Peyer's patch (tissue), 4 donors: ENCODE data around the gene TRIM8. TPM values are rescaled to one million over a fixed set of nuclear protein-coding genes. Genes with fewer than 3 reads are reported as not detected.
A peak's percentile ranks its signal among the peaks of the same experiment; 100 is the strongest.

Experiments used
- DNase-seq, 3 donors: peaks; one replicate each; pipeline ENCODE4 v3.0.0-alpha.2; 2017 to 2019
- H3K27ac ChIP-seq, 4 donors: fragments of 200-600 bp; sonication (generic); one replicate each; pipeline ENCODE4 v1.5.1; 2016 to 2019
- H3K27me3 ChIP-seq, 2 donors: fragments of 200-600 bp; sonication (generic); one replicate each; pipeline ENCODE4 v1.5.1; 2019
- H3K36me3 ChIP-seq, 3 donors: fragments of 200-600 bp; sonication (generic); one replicate each; pipeline ENCODE4 v1.5.1; 2016 to 2019
- H3K4me1 ChIP-seq, 4 donors: fragments of 200-600 bp; sonication (generic); one replicate each; pipeline ENCODE4 v1.5.1; 2016 to 2019
- H3K4me3 ChIP-seq, 4 donors: fragments of 200-600 bp; sonication (generic); 1 replicate in 3 of 4; 2 replicates in 1 of 4; pipeline ENCODE4 v1.5.1; 2016 to 2019; ENCODE audit warnings: mild to moderate bottlenecking in 1 of 4
- H3K9me3 ChIP-seq, 4 donors: fragments of 200-600 bp; sonication (generic); one replicate each; pipeline ENCODE4 v1.5.1; 2016 to 2019; ENCODE audit warnings: mild to moderate bottlenecking in 1 of 4
- POLR2A ChIP-seq, 2 donors: fragments of 450-650 bp; IDR thresholded peaks; one replicate each; pipeline ENCODE4 v1.5.1; 2017; ENCODE audit warnings: antibody characterized with exemption in 2 of 2, mild to moderate bottlenecking in 2 of 2, moderate library complexity in 2 of 2
- total RNA-seq, 4 donors: library from RNA; depleted of rRNA; stranded (reverse); fragments of >200 nt; gene quantifications; one replicate each; pipeline ENCODE4 v1.1.0, GENCODE V29; 2016
- TF ChIP-seq, protein P1 (sequence below), 6 experiments: fragments of 450-650 bp in 4 of 6; fragments of 200-600 bp in 2 of 6; sonication (generic) in 1 of 6; IDR thresholded peaks; one replicate each; pipeline ENCODE4 v1.5.1; 2017 to 2019; ENCODE audit warnings: antibody characterized with exemption in 6 of 6, mild to moderate bottlenecking in 3 of 6, moderate library complexity in 1 of 6

Gene TRIM8
- total RNA-seq, 4 donors from 2014 or later: 88.3 to 154 (median 119) TPM

DNA sequence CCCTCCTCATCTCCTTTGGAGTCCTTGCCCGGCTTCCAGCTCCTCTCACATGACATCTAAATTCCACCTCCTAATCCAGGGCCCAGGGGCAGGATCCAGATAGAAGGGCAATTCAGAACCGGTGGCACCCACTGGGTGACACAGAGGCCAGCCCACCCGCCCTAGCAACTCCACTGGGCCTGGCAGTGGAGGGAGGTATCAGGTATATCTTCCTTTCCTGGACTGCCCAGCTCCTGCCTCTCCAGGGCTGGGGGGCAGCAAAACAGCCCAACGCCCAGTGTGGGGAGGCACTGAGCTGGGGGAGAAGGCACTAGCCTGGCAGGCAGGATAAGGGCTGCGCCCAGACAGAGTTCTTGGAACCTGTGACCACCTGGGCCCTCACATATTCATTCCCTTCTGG lies 10.4 kb upstream of the TRIM8 start:
- Histone ChIP-seq H3K27ac (peak overlapping the region; percentile 6 to 62 (median 54)), H3K36me3 (peaks cover 0 to 6% (median 0%) of the 10 kb centered on the region in 3 donors), H3K4me1 (peaks cover 0 to 26% (median 4%) of the 10 kb centered on the region in 4 donors), H3K4me3 (no peak overlapping the region), H3K9me3 (no peaks in the 10 kb centered on the region), H3K27me3 (no peaks in the 10 kb centered on the region)
- TF ChIP-seq POLR2A (IDR thresholded peaks at IDR 0.05): no peak
- TF ChIP-seq, protein P1, sequence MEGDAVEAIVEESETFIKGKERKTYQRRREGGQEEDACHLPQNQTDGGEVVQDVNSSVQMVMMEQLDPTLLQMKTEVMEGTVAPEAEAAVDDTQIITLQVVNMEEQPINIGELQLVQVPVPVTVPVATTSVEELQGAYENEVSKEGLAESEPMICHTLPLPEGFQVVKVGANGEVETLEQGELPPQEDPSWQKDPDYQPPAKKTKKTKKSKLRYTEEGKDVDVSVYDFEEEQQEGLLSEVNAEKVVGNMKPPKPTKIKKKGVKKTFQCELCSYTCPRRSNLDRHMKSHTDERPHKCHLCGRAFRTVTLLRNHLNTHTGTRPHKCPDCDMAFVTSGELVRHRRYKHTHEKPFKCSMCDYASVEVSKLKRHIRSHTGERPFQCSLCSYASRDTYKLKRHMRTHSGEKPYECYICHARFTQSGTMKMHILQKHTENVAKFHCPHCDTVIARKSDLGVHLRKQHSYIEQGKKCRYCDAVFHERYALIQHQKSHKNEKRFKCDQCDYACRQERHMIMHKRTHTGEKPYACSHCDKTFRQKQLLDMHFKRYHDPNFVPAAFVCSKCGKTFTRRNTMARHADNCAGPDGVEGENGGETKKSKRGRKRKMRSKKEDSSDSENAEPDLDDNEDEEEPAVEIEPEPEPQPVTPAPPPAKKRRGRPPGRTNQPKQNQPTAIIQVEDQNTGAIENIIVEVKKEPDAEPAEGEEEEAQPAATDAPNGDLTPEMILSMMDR (IDR thresholded peaks at IDR 0.05): no peak
- DNase-seq: no peak

DNA sequence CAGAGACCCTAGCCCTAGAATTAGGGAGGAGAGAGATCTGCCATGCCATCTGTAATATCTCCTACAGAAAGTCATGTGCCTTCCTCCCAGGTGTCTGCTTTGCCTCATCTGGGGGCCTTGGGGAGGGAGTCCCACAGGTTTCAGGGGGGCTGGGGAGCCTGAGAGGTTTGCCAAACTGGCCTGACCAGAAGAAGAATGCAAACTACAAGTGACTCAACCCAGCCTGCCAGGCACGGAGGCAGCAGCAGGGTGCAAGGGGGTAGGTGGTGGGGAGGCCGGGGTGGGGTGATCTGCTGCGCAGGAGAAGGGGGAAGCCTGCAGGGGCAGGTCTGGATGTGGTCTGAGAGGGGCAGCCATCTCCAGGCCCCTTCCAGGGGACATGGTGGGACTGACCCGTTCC lies 9.6 kb upstream of the TRIM8 start:
- Histone ChIP-seq H3K9me3 (no peaks in the 10 kb centered on the region), H3K27ac (peak overlapping the region in 1 of 4 donors; percentile 49), H3K36me3 (peaks cover 0 to 6% (median 0%) of the 10 kb centered on the region in 3 donors), H3K27me3 (no peaks in the 10 kb centered on the region), H3K4me1 (peaks cover 0 to 26% (median 4%) of the 10 kb centered on the region in 4 donors), H3K4me3 (no peak overlapping the region)
- DNase-seq: no peak
- TF ChIP-seq POLR2A (IDR thresholded peaks at IDR 0.05): no peak

DNA sequence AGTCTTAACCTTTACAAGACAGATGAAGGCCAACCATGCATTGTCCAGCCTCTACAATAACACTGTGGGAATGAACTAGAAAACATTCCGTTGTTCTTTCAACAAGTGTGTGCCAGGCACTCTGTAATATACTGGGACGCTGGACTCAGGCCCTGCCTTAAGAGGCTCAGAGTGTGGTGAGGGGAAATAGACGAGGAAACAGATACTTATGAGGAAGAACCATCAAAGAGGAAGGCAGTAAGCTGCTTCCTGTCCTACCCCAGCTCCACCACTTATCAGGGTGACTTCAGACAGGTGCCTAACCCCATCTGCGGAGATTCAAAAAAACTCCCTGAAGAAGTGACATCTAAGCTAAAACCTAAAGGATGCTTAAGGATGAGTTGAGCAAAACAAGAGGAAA lies 8.9 kb upstream of the TRIM8 start:
- H3K27ac ChIP-seq: no peak overlapping the region
- DNase-seq: no peak

DNA sequence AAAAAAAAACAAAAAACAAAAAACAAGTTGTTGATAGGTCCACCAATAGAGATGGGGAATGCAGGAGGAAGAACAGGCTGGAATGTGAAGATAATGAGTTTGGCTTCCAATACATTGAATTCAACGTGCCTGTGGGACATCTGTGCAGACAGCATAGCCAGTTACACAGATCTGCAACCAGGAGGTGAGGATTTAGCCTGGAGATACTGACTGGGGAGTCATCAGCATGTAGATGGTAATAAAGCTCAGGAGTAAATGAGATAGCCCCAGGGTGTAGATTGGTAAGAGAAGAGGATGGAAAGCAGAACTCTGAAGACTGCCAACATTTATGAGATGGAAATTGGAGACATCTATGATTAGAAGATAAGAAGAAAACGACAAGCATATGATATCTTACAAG lies 4.7 kb upstream of the TRIM8 start:
- Histone ChIP-seq H3K4me3 (no peak overlapping the region), H3K27ac (no peak overlapping the region), H3K9me3 (no peaks in the 10 kb centered on the region), H3K4me1 (peaks cover 0 to 7% (median 0%) of the 10 kb centered on the region in 4 donors), H3K27me3 (no peaks in the 10 kb centered on the region), H3K36me3 (no peaks in the 10 kb centered on the region)
- no peak for DNase-seq
- TF ChIP-seq, protein P1 (IDR thresholded peaks at IDR 0.05): no peak
- no peak for TF ChIP-seq POLR2A (IDR thresholded peaks at IDR 0.05)

More for the DNA sequence above, 8.9 kb upstream of the TRIM8 start:
- H3K4me1 ChIP-seq: peaks cover 0 to 26% (median 4%) of the 10 kb centered on the region in 4 donors
- TF ChIP-seq, protein P1 (IDR thresholded peaks at IDR 0.05): no peak
- no peak for TF ChIP-seq POLR2A (IDR thresholded peaks at IDR 0.05)
- H3K27me3 ChIP-seq: no peaks in the 10 kb centered on the region
- H3K36me3 ChIP-seq: no peaks in the 10 kb centered on the region
- H3K4me3 ChIP-seq: no peak overlapping the region
- no peaks in the 10 kb centered on the region for H3K9me3 ChIP-seq

DNA sequence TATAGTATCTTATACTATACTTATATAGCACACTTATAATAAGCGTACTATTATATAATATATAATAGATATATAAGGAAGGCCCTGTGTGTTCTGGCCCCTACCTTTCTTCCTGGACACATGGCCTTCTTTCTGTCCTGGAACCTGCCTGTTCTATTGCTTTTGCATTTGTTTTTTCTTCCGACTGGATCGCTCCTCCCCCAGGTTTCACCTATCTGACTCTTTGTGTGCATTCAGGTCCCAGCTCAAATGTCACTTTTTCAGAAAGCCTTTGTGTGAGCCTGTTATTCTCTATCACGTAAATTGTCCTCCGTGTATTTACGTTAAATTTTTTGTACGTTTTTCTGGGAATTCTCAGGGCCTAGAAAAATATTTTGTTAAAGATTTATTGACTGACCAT lies 2.9 kb upstream of the TRIM8 start:
- no peaks in the 10 kb centered on the region for H3K27me3 ChIP-seq
- peak overlapping the region in 3 of 4 donors; percentile 73 to 93 (median 74) for H3K4me3 ChIP-seq
- no peak for DNase-seq
- no peaks in the 10 kb centered on the region for H3K9me3 ChIP-seq
- TF ChIP-seq POLR2A (IDR thresholded peaks at IDR 0.05): no peak
- TF ChIP-seq, protein P1 (IDR thresholded peaks at IDR 0.05): no peak
- peaks cover 0 to under 1% (median 0%) of the 10 kb centered on the region in 4 donors for H3K4me1 ChIP-seq
- H3K36me3 ChIP-seq: no peaks in the 10 kb centered on the region
- H3K27ac ChIP-seq: peak overlapping the region; percentile 98 to 100 (median 100)

DNA sequence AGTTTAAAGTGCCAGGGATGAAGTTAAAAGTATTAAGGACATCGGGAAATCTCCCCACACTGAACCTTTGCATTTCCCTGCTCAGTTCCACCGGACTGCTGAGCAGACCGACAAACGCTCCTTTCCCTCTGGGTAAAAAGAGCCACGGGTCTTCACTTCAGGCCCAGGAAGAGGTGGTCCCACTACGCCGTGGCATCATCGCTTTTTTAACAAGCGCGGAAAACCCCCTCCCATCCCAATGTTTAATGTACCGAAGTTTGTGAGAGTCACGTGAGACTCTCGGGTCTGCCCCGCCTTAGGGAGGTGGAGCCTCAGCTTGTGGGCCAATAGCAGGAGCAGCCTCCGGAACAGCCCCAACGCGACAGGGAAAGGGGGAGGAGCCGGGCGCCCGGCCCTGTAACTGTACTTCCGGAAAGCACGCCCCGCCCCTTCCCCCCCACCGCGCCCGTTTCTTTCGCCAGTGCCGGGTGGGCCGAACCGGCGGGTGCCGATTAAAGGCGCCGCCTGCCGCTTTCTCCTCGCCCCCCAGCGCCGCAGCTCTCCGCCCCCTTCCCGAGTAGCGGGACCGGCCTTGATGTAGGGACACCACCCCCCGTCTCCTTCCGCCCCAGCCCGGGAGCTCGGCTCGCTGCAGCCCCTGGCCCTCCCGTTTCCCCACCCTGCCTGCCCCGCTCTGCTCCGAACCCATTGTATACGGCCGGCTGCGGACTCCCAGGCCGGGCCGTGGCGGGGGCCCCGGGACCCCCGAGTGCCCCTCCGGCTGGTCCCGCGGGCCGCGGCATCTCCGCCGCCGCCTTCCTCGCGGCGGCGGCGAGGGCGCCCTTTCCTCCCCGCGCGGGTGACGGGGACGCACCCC lies 2.2 kb upstream of the TRIM8 start:
- peak; percentile 99 for DNase-seq
- Histone ChIP-seq H3K36me3 (no peaks in the 10 kb centered on the region), H3K27me3 (no peaks in the 10 kb centered on the region), H3K9me3 (no peaks in the 10 kb centered on the region), H3K27ac (peak overlapping the region; percentile 98 to 100 (median 100)), H3K4me1 (peaks cover 0 to 7% (median 4%) of the 10 kb centered on the region in 4 donors), H3K4me3 (peak overlapping the region; percentile 73 to 93 (median 80))
- TF ChIP-seq, protein P1 (IDR thresholded peaks at IDR 0.05): no peak
- TF ChIP-seq POLR2A (IDR thresholded peaks at IDR 0.05): peak; percentile 62 to 91
